Retina (tissue), 1 donor: ENCODE measurements around the gene HPX.

Source experiments
- DNase-seq: peaks from one replicate; pipeline ENCODE4 v3.0.0-alpha.2; 2016

HPX gene, protein sequence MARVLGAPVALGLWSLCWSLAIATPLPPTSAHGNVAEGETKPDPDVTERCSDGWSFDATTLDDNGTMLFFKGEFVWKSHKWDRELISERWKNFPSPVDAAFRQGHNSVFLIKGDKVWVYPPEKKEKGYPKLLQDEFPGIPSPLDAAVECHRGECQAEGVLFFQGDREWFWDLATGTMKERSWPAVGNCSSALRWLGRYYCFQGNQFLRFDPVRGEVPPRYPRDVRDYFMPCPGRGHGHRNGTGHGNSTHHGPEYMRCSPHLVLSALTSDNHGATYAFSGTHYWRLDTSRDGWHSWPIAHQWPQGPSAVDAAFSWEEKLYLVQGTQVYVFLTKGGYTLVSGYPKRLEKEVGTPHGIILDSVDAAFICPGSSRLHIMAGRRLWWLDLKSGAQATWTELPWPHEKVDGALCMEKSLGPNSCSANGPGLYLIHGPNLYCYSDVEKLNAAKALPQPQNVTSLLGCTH

DNA sequence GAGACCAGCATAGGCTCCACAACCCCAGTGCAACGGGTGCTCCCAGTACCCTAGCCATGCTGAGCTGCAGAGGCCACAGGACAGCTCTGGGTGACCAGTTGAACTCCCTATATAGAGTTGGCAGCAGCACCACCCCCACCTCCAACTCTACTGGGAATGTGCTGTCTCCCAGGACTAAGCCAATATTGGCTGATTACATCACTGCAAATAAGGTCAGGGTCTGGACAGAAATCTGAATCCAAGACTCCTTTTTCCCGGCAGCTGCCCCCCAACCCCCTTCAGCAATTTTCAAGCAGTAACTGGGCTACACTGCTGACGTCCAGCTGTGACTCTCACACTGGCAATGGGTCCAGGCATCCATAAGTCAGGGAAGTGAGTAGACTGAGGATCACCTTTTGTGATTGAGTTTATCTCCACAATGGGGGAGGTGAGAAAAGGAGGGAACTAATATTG lies at the start of gene HPX:
TSS of gene HPX (minus strand) at position 82 of the 453 bp plus-strand sequence. CDS start at position 58, 24 bp downstream.
- no peak for DNase-seq

DNA sequence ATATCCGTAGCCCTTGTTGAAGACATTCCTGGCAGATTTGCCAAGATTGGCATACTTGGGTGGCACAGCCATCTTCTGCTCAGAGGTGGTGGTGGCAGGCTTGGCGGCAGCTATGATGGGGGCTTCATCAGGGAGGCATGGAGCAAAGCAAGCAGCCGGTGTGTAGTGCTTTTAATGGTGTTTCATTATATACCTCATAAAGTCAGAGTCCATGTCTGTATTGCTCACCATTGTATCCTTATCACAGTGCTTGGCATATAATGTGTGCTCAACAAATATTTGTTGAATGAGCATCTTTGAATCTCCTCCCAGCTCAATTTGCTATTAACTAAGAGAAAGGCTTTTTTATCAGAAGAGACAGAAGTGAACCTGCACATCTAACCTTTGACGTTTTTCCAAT lies 48.5 kb upstream of the HPX start:
- no peak for DNase-seq

DNA sequence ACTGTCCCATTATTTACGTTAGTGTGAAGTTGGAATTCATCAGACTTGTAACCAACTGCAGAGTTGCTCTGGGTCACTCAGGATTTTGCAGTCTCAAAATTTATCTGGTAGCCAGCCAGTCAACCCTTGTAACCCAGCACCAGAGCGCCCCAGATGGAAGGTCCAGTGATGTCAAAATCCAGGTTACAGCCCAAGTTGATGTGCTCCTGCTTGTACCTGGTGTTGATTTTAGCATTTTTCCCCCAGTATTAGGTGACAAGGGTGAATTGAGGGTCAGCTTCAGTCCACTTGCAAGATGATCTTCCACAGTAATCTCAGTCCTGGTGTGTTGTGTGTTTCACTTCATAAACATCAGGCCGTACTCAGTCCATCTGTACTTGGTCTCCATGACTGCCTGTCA lies 48.0 kb upstream of the HPX start:
- no peak for DNase-seq

DNA sequence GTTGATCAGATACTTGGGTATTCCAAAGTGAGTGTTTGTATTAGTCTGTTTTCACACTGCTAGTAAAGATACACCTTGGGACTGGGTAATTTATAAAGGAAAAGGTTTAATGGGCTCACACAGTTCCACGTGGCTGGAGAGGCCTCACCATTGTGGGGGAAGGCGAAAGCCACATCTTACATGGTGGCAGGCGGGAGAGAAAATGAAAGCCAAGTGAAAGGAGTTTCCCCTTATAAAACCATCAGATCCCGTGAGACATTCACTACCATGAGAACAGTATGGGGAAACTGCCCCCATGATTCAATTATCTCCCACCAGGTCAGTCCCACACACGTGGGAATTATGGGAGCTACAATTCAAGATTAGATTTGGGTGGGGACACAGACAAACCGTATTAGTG lies 47.6 kb upstream of the HPX start:
- DNase-seq = no peak

DNA sequence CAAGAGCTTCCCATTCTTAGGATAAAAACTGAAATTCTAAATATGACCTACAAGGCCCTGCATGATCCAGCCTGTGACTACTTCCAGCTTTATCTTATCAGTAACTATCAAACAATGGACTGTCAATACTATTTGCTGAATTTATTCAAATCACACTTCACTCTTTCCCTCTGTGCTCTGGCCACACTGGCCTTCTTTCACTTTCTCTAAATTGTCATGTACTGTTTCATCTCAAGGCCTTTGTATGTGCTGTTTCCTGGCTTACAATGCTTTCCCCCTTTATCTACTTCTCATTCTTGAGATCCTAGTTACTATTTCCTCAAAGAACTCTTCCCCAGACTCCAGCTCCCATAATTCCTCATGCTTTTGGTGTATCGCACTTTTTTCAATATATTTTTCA lies 46.2 kb upstream of the HPX start:
- DNase-seq = no peak

DNA sequence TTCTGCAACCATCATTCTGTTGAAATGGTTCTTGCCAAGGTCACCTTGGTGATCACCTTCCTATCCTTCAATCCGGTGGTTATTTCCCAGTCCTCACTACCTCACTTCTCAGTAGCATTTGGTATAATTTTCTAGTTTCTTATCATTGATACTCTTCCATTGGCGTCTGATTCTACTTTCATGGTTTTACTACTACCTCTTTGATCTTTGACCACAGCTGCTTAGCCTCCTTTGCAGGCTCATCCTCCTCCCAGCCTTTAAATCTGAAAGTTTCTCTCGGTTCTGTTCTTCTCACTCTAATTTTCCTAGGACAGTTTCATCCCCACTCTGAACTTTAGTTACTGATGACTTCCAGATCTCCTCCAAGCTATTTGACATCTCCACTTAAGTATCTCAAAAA lies 45.5 kb upstream of the HPX start:
- no peak for DNase-seq

DNA sequence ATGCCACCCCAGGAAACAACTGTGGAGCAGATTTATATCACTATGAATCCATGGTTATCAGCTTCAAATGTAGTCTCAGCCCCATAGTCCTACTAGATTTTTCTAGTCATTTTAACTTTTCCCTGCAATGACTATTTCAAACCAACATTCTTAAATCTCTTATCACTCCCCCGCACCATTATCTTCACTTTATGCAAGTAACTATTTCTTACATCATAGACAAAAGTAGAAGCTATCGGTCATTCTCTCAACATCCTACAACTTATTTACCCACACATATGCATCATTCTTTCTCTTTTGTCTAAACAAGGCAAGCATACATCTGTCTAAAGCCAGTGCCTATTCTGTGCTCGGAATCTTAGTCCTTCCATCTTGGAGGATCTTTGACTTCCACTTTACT lies 44.9 kb upstream of the HPX start:
- no peak for DNase-seq

DNA sequence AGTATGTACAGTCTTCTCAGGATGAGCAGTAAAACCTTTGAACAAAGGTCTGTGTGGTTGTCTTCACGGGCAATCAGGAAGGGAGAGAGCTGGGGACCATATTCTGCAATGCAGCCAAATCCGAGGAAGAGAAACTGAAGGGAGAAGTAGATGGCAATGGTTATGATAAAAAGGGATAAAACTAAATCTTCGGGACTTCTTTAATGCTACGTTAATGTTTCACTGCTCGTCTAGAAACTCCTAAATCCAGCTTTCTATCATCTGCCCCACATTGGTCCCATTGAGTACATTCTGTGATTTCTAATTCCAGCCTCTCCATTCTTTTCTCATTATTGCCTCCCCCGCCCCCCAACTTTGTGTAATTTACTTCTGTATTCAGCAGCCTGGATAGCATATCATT lies 42.2 kb upstream of the HPX start:
- DNase-seq = no peak

DNA sequence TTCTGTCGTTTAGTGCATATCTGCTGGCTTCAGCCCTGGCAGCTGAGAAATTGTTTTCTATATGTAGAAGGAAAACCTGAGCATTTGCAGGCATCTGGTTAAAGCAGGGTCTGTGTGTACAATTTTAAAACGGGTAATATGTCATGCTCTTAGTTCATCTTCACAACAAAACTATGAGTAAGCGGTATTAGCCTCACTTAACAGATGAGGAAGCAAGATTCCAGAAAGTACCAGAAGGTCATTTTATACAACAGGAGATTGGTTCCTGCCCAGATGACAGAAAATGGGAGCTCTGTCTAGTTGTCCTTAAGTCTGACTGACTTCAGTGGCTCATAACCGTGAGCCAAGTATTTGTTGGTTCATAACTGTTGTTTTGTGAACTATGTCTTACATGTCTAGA lies 41.7 kb upstream of the HPX start:
- DNase-seq = no peak

DNA sequence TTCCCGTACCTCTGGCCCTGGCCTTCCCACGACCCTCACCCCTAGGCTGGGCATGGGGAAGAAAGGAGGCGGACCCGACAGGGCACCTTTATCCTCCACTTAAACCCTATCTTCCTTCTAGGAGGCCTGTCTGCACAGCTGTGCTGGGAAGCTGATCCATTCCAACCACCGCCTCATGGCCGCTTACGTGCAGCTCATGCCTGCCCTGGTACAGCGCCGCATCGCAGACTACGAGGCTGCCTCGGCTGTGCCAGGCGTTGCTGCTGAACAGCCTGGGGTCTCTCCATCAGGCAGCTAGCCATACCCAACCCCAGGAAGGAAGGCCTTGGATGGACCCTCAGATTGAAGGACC lies 41.1 kb upstream of the HPX start:
- no peak for DNase-seq

DNA sequence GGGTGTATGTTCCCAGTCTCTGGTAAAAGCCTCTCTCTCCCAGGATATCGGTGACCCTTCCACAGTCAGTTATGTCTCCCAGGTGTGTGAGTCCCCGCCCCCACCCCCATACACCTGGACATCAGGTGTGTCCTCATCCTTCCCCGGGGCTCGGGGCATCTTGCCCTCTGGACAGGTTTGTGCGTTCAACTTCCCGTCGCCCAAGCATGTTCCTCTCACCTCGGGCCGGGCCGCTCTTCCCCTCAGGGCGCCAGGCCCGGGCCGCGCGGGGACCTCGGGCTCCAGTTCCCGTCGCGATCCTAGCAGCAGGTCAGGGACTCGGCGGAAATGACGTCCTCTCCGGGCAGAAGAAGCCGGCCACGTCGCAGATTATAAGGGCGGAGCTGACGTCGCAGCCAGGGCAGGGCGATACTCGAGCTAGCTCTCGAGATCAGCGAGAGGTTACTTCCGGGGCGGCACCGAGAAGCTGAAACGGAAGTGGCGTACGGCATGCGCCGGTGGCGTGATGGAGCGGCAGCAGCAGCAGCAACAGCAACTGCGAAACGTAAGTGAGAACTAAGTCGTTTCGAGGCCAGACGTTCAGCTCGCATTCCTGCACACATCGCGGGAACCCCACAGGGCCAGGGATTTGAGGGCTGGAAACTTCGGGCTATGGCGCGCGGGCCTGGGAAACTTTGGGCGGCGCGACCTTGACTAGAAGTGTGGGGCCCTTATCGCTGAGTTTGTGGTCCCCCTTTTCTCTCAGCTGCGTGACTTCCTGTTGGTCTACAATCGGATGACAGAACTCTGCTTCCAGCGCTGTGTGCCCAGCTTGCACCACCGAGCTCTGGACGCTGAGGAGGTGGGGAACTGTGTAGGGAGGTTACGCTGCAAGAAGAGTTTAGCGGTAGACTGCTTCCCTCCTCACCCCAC lies 40.5 kb upstream of the HPX start, which contains the start of the genes ARFIP2 and TIMM10B:
TSS of gene ARFIP2 (minus strand) at position 320 of the 912 bp plus-strand sequence. CDS start 910 bp downstream, outside the sequence.
TSS of gene TIMM10B (plus strand) at position 490 of the 912 bp plus-strand sequence. CDS start at position 506, 16 bp downstream.
- DNase-seq = peak; percentile 96

DNA sequence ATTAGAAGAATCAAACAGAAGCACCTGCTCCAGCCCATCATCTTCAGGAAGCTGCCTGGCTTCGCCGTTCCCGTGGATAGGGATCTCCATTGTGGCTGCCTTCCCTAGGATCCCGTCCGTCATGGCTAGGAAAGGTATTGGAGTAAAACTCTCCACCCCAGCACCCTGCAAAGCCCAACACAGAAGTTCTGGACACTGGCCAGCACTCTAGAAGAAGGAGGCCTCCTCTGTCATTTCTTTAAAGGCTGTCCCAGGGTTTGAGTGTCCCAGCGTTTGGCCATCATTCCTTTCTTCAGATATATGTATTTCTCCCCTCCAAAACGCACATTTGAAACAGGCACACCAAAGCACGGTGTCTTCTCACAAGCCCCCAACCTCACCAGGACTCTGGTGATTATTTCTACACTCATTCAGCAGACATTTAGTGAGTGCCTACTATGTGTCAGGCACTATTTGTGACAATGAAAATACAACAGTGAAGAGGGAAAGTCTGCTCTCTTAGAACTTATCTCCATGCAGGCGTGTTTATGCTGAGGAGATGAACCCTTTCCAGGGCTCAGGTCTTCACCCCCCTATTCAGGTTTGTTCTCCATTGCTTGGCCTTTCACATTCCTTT lies 39.6 kb upstream of the HPX start:
- no peak for DNase-seq

DNA sequence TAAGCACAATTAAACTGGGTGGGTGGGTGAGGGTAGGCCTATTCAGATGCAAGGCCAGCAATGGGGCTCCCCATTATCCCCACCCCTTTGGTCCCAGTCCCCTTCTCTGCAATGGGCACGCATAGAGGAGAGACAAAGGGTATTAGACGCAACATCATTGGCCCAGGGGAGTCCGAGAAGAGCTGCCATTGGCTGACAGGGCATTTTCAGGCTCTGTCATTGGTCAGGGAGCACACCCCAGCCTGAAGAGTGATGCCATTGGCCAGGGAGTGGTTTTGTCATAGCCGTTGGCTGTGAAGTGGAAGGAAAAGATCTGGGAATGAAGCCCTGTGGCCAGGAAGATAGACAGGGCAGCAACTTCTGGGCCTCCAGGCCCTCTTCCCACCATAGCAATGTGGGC lies 35.8 kb upstream of the HPX start:
- no peak for DNase-seq

DNA sequence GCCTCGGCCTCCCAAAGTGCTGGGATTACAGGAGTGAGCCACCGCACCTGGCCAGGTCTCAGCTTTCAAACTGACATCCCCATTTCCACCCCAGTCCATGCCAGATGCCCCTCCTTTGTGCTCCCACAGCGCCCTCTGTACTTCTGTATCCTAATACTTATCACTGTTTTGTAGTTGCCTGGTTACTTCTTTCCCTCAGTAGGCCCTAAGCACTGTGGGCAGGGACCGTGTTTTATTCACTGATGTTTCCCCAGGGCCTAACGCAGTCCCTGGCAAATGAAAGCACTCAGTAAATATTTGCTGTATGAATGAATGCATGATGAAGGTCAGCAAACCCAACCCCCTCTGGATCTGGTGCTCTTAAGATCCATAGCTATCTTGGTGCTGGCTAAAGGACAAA lies 35.1 kb upstream of the HPX start:
- DNase-seq = no peak

DNA sequence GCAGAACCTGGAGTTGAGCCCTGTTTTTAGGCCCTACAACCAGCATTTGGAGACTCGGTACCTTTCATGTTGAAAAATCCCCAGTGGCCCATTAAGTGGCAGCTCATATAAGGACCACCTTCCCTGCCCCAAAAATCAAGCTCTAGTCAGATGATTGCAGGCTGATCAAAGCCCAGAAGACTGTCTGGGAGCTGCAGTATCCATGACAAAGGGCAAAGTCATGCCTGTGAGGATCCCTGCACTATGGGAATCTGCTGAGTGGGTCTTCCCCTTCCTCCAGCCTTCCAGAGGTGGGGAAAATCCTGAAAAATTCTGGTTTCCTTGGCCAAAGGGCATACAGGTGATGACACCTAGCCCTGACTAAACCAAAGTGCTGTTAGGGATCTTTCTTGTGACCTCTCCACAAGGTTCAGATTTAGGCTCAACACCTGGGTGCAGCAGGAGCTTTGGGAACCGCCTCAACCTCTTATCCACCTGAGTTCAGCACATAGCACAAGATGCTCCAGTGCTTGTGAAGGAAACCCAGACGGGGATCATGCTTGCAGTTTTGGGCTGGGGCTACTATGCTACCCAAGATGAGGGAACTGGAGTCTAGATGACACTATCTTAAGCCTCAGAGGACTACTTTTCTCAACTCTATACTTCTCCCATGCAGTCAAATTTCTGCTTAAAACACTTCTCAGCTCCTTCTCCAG lies 34.2 kb upstream of the HPX start:
- DNase-seq = no peak

DNA sequence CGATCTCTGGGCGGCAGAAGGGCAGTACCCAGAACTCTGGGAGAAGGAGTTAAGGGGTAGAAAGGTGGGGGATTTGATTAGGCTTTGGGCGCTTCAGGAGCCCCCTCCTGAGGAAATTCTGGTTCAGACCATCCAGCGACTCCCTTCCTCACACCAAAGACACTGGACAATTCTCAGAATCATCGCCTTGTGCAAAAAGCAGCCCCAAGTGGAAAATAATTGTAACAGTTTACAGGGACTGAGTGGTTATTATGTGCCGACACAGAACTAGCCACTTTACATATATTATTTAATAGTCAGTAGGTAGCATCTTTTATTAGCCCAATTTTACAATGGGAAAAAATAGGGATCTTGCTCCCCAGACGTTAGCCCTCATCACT lies 33.6 kb upstream of the HPX start:
- no peak for DNase-seq

DNA sequence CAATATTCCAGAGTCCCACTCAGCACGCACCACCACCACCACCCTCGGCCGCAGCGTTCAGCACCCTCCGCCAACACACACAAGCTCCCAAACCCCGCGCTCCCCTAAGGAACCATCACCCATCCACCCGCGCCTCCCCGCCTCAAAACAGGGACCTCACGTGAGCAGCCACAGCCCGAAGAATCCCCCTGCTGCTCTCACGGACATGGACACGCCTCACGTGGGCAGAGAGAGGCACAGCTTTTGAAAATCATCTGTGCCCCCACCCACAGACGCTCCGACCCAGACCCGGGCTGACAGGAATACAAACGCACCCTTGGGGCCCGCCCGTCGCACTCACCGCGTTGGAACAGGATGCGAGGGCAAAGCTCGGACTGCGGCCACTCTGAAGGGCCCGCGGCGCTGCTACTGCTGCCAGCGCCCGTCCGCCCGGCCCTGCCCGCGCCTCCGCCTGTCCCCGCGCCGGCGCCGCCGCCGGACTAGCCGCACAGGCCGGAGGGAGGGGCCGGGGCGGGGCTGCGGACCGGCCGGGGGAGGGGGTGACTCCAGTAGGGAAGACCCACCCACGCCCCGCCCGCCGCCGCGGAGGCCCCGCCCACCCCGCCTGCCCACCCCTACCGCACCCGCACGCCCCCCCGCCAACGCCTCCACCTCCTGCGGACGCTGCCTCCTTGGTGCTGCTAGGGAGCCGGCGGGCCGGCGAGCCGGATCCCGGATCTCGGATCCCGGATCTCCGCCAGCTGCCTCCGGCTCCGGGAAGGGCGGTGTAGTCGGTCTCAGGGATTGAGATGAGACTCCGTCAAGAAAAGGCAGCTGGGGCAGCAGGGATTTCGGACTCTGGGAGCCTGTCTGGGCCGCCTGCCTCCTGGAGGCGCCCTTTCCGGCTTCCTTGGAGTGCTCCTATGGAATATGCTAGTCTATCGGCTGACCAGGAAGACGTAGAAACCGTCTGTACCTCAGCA lies 32.9 kb upstream of the HPX start, which contains the start of gene TRIM3:
TSS of gene TRIM3 (minus strand) at position 491 of the 962 bp plus-strand sequence. CDS start 8,246 bp downstream, outside the sequence.
- peak; percentile 91 for DNase-seq

DNA sequence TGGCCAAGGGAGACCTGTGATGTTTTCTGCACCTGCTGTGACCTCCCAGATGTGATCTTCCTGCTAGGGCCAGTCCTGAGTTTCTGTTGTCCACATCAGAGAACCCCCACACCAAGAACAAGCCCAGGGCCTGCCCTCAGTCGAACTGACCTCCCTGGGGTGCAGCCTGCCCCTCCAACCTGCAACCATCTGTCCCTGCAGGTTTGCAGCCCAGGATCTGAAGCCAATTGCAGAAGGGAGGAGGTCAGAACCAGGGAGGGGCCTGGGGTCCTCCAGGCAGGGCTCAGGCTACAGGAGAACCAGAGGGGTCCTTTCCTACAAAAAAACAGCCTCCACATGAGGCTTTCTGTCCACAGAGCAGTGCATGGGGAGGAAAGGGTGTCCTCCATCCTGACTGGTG lies 32.1 kb upstream of the HPX start:
- peak; percentile 22 for DNase-seq

DNA sequence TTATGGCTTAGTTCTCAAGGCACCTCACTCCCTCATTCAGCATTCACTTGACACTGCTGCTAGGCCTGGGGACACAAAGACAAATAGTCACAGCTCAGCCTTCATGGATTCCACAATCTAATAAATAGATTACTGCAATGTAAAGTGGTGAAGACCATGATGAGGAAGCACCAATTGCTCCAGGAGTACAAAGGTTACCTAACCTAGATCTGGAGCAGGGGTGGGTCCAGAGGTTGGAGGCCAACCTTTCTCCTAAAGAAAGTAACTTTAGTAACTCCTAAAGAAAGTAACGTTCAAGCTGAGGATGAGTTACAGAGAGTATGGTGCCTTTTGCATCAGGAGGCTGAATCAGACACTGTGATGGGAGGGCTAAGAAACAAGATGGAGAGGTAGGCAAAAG lies 28.8 kb upstream of the HPX start:
- no peak for DNase-seq

DNA sequence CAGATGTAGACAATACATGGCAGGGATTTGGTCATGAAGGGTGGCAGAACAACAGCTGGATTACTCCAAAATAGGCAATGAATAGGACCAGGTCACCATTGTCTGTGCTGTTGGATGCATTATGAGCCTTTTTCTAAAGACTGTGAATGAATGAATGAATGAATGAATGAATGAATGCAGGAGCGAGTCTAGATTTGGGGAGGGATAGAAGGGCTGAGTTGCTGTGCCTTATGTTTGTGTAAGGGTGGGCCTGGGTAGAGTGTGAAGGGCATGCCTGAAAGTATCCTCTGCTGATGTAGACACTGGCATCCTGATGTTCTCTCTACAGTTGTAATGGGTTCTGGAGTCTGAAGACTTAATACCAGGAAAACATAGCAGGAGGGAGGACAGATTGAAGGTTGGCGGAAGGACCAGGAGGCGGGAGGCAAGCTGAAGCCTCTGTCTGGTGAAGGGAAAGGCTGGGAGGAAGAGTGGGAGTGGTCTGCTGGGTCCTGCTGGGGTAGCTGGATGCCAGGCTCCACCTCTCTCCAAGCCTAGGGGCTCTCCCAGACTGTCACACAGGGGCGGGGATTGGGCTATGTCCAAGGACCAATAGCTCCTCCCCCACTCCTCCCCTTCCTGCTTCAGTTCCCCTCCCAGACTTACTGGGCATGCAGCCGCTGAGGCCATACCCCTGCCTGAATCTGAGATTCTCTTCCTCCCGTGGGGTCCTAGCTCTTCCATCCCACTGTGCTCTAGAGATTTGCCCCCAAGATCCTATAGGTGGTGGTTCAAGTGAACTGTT lies 28.1 kb upstream of the HPX start:
- DNase-seq = peak; percentile 82

DNA sequence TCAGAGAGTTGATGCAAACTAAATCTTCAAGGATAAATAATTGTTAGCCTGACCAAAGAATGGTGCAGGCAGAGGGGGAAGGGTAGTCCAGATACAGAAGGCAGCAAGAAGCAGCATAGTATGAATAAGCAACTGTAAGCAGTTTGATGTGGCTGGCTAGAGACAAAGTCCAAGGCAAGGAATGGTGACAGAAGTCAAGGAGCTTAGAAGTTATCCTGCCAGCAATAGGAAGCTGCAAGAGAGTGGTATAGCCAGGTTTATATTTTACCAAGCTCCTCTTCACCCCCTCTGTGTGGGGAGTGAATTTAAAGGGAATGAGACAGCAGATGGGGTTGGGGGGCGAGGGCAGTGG lies 18.3 kb upstream of the HPX start:
- DNase-seq = no peak
